ENCODE results near the gene MGAT1. TPM values are rescaled to one million over a fixed set of nuclear protein-coding genes. Genes with fewer than 3 reads are reported as not detected.

The MGAT1 gene
- polyA plus RNA-seq, 1 donor from 2014 or later = 31.8 TPM

DNA sequence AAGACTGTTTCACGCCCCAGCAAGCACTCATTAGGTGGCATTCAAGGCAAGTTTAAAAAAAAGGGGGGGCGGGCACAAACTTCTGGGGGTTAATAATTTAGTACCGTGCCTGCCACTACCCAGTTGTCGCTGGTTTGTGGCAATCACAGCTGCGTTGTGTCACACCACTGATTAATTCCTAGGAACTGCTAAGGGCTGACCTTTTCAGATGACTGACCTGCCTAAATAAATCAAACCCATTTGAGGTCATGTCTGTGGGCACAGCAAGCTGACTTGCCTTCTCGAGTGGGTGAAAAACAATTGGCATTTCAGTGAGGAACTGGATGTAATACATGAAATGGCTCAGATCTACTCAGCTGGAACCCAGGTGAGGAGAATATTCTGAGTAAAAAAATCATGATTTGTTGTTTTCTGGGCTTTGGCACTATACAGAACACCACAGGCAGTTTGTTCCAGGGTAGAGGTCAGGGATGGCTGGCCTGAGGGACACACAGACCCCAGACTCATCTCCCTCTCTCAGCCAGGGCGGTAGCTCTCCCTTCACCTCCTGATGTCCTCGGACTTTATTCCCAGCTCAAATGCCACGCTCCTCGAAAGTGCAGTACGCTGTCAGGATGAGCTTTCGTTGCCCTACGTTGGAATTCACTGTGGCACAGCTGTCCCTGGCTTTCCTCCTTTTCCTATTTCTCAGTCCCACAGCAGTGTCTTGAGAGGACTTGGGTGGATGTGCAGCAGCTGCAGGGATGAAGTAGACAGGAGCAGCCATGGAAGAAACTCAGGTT lies 15.5 kb upstream of the MGAT1 start:
- Histone ChIP-seq H3K79me2 (replicated peaks; ENCODE audit: insufficient read depth, low read length) (no peaks in the 10 kb centered on the region), H2AFZ (ENCODE audit: low read depth, low read length) (no peak overlapping the region), H3K9me2 (ENCODE audit: insufficient read depth, low read length) (no peaks in the 10 kb centered on the region)

GRCh38 chr5:180816608-180817534 lies 14.3 kb upstream of the MGAT1 start:
- no peaks in the 10 kb centered on the region for H4K20me1 ChIP-seq (ENCODE audit: insufficient read depth)
- no peak overlapping the region for H2AFZ ChIP-seq (ENCODE audit: low read depth, low read length)
- no peaks in the 10 kb centered on the region for H3F3A ChIP-seq (ENCODE audit: insufficient read depth, low read length, poor library complexity, severe bottlenecking)
- H3K79me2 ChIP-seq (replicated peaks; ENCODE audit: insufficient read depth, low read length) = no peaks in the 10 kb centered on the region
- H3K27ac ChIP-seq (ENCODE audit: low read length) = no peak overlapping the region
- H3K9me2 ChIP-seq (ENCODE audit: insufficient read depth, low read length) = no peaks in the 10 kb centered on the region
- H3K9me3 ChIP-seq (ENCODE audit: low read length) = no peaks in the 10 kb centered on the region
- H3K4me2 ChIP-seq (ENCODE audit: low read length) = no peak overlapping the region
- H3K4me3 ChIP-seq (ENCODE audit: low read length) = no peak overlapping the region
- TF ChIP-seq, protein P1, sequence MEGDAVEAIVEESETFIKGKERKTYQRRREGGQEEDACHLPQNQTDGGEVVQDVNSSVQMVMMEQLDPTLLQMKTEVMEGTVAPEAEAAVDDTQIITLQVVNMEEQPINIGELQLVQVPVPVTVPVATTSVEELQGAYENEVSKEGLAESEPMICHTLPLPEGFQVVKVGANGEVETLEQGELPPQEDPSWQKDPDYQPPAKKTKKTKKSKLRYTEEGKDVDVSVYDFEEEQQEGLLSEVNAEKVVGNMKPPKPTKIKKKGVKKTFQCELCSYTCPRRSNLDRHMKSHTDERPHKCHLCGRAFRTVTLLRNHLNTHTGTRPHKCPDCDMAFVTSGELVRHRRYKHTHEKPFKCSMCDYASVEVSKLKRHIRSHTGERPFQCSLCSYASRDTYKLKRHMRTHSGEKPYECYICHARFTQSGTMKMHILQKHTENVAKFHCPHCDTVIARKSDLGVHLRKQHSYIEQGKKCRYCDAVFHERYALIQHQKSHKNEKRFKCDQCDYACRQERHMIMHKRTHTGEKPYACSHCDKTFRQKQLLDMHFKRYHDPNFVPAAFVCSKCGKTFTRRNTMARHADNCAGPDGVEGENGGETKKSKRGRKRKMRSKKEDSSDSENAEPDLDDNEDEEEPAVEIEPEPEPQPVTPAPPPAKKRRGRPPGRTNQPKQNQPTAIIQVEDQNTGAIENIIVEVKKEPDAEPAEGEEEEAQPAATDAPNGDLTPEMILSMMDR (IDR thresholded peaks at IDR 0.05; ENCODE audit: poor library complexity, severe bottlenecking) = no peak
- TF ChIP-seq MXI1 (conservative IDR thresholded peaks at IDR 0.05; ENCODE audit: poor library complexity, severe bottlenecking) = no peak
- no peak for TF ChIP-seq RAD21 (conservative IDR thresholded peaks at IDR 0.05)
- TF ChIP-seq EZH2 (IDR thresholded peaks at IDR 0.05; ENCODE audit: borderline replicate concordance, insufficient read depth, low read length, poor library complexity, severe bottlenecking) = no peak
- no peak for TF ChIP-seq EP300 (conservative IDR thresholded peaks at IDR 0.05; ENCODE audit: poor library complexity, severe bottlenecking)
- no peaks in the 10 kb centered on the region for H3K36me3 ChIP-seq (ENCODE audit: insufficient read depth, low read length)
- no peaks in the 10 kb centered on the region for H3K27me3 ChIP-seq (ENCODE audit: insufficient read depth, low read depth, low read length)
- H3K9ac ChIP-seq (ENCODE audit: low read length) = no peak overlapping the region

More for the DNA sequence above, 15.5 kb upstream of the MGAT1 start:
- no peaks in the 10 kb centered on the region for H3K9me3 ChIP-seq (ENCODE audit: low read length)
- H3K27ac ChIP-seq (ENCODE audit: low read length) = no peak overlapping the region
- TF ChIP-seq SMC3 (conservative IDR thresholded peaks at IDR 0.05; ENCODE audit: poor library complexity) = no peak
- no peak for TF ChIP-seq RAD21 (conservative IDR thresholded peaks at IDR 0.05)
- no peak for TF ChIP-seq POLR2AphosphoS5 (IDR thresholded peaks at IDR 0.05)
- TF ChIP-seq REST (IDR thresholded peaks at IDR 0.05; ENCODE audit: borderline replicate concordance) = no peak
- TF ChIP-seq TAF1 (IDR thresholded peaks at IDR 0.05; ENCODE audit: low read depth) = no peak
- TF ChIP-seq EZH2 (IDR thresholded peaks at IDR 0.05; ENCODE audit: borderline replicate concordance, insufficient read depth, low read length, poor library complexity, severe bottlenecking) = no peak
- H3K9ac ChIP-seq (ENCODE audit: low read length) = no peak overlapping the region
- H3K4me2 ChIP-seq (ENCODE audit: low read length) = no peak overlapping the region
- no peak overlapping the region for H3K4me3 ChIP-seq (ENCODE audit: low read length)
- H3F3A ChIP-seq (ENCODE audit: insufficient read depth, low read length, poor library complexity, severe bottlenecking) = no peaks in the 10 kb centered on the region
- H3K27me3 ChIP-seq (ENCODE audit: insufficient read depth, low read depth, low read length) = no peaks in the 10 kb centered on the region
- H4K20me1 ChIP-seq (ENCODE audit: insufficient read depth) = no peaks in the 10 kb centered on the region
- H3K36me3 ChIP-seq (ENCODE audit: insufficient read depth, low read length) = no peaks in the 10 kb centered on the region
